CD4-positive, alpha-beta T cell (primary cell): ENCODE data around the gene PAMR1. TPM values are rescaled to one million over a fixed set of nuclear protein-coding genes. Genes with fewer than 3 reads are reported as not detected.

Experiments used
- ATAC-seq: fragments of 200-7000 bp; cut with Tn5 transposase; one replicate; pipeline ENCODE4 v1.10.0; 2022; ENCODE audit warnings: mild to moderate bottlenecking; ENCODE audit not compliant: poor library complexity
- CTCF ChIA-PET: fragments of 350-600 bp; sonication (Branson Sonifier 250); formaldehyde crosslinking; loops from one replicate; lab custom pipeline; 2021; ENCODE audit warnings: antibody characterized with exemption, inconsistent platforms; lab: Charles Lee
- POLR2A ChIA-PET: fragments of 350-600 bp; sonication (Branson Sonifier 250); formaldehyde crosslinking; loops from one replicate; lab custom pipeline; 2021; ENCODE audit warnings: antibody characterized with exemption, inconsistent platforms; lab: Charles Lee
- DNase-seq, 14 experiments: peaks; one replicate each; pipeline ENCODE4 v3.0.0-alpha.2; 2013 to 2020; ENCODE audit warnings: mixed read lengths in 2 of 14
- H3K27ac ChIP-seq, 2 donors: one replicate each; pipeline versions ENCODE4 v1.5.1 to v1.7.0; 2013; ENCODE audit warnings: low read length in 2 of 2, low read depth in 1 of 2, mild to moderate bottlenecking in 1 of 2
- H3K27me3 ChIP-seq, 2 experiments: 1 replicate in 1 of 2; 2 replicates in 1 of 2; pipeline versions ENCODE4 v1.6.1 to v1.7.0; 2013; ENCODE audit warnings: low read length in 2 of 2, control low read depth in 1 of 2, mild to moderate bottlenecking in 1 of 2, moderate library complexity in 1 of 2; ENCODE audit not compliant: insufficient read depth in 2 of 2, control insufficient read depth in 1 of 2
- H3K36me3 ChIP-seq: one replicate; pipeline ENCODE4 v1.6.1; 2013; ENCODE audit warnings: low read length, control low read depth; ENCODE audit not compliant: insufficient read depth
- H3K4me1 ChIP-seq: one replicate; pipeline ENCODE4 v1.6.1; 2013; ENCODE audit warnings: low read length, control low read depth; ENCODE audit not compliant: insufficient read depth
- H3K4me3 ChIP-seq: one replicate; pipeline ENCODE4 v1.5.1; 2013; ENCODE audit warnings: mild to moderate bottlenecking, low read length, moderate library complexity
- H3K9me3 ChIP-seq, 2 experiments: 1 replicate in 1 of 2; 2 replicates in 1 of 2; pipeline versions ENCODE4 v1.6.1 to v1.7.0; 2013; ENCODE audit warnings: low read length in 2 of 2, mild to moderate bottlenecking in 2 of 2, control low read depth in 1 of 2, moderate library complexity in 1 of 2; ENCODE audit not compliant: control insufficient read depth in 1 of 2, insufficient read depth in 1 of 2
- H3K27ac Mint-ChIP-seq: one replicate; pipeline ENCODE4 v1.8.0; 2020; ENCODE audit warnings: mixed read lengths
- H3K27me3 Mint-ChIP-seq: one replicate; pipeline ENCODE4 v1.8.0; 2021; ENCODE audit warnings: mixed read lengths
- H3K36me3 Mint-ChIP-seq: one replicate; pipeline ENCODE4 v1.8.0; 2021; ENCODE audit warnings: low read depth, mixed read lengths
- H3K4me1 Mint-ChIP-seq: one replicate; pipeline ENCODE4 v1.8.0; 2021; ENCODE audit warnings: low read depth, mixed read lengths
- H3K4me3 Mint-ChIP-seq: one replicate; pipeline ENCODE4 v1.8.0; 2020; ENCODE audit warnings: mild to moderate bottlenecking, mixed read lengths
- H3K9me3 Mint-ChIP-seq: one replicate; pipeline ENCODE4 v1.8.0; 2020; ENCODE audit warnings: mixed read lengths
- intact Hi-C, 2 experiments: fragments of 100-400 bp; cut with DNase I in 1 of 2; cut with micrococcal nuclease in 1 of 2; formaldehyde crosslinking; loops; one replicate each; pipeline versions ENCODE4 v1.15.1 to v1.9.0; 2023 to 2025; cut with DNase I, micrococcal nuclease
- total RNA-seq, 174 experiments: library from RNA in 2 of 174; stranded (reverse) in 2 of 174; gene quantifications; one replicate each; pipeline ENCODE4 v1.2.3 and lab custom pipeline; 2021 to 2026
- TF ChIP-seq, protein P1 (sequence below): fragments of 200-600 bp; IDR thresholded peaks from one replicate; pipeline ENCODE4 v1.8.0; 2022; ENCODE audit warnings: antibody characterized with exemption, mild to moderate bottlenecking

PAMR1 gene
- total RNA-seq, 2 experiments from 2014 or later = not detected

DNA sequence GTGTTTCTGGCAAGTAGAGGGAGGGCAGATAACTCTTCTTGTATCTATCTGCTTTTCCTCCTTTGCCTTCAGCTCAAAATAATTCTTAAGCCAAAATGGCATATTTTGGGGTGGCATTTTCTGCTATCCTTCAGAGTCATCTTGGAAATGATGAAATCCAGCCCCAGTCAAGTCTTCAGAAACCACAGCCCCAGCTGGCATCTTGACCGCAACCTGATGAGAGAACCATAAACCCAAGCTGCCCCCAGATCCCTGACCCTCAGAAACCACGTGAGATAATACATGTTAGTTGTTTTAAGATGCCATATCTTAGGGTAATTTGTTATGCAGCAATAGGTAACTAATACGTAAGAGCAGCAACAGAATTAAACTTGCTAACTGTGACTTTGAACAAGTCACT lies 15.1 kb upstream of the PAMR1 start:
- Mint-ChIP-seq H3K27me3 (peaks cover 25% of the 10 kb centered on the region), H3K36me3 (no peaks in the 10 kb centered on the region), H3K4me1 (no peaks in the 10 kb centered on the region), H3K4me3 (no peak overlapping the region), H3K9me3 (no peaks in the 10 kb centered on the region), H3K27ac (no peak overlapping the region)
- DNase-seq = no peak
- no peak for ATAC-seq
- Histone ChIP-seq H3K9me3 (no peaks in the 10 kb centered on the region), H3K4me3 (no peak overlapping the region), H3K27ac (no peak overlapping the region), H3K36me3 (no peaks in the 10 kb centered on the region), H3K4me1 (no peaks in the 10 kb centered on the region), H3K27me3 (peaks cover 0 to 2% of the 10 kb centered on the region in 2 experiments)
- POLR2A ChIA-PET = no interaction called here
- intact Hi-C loops = no loop called here
- TF ChIP-seq, protein P1, sequence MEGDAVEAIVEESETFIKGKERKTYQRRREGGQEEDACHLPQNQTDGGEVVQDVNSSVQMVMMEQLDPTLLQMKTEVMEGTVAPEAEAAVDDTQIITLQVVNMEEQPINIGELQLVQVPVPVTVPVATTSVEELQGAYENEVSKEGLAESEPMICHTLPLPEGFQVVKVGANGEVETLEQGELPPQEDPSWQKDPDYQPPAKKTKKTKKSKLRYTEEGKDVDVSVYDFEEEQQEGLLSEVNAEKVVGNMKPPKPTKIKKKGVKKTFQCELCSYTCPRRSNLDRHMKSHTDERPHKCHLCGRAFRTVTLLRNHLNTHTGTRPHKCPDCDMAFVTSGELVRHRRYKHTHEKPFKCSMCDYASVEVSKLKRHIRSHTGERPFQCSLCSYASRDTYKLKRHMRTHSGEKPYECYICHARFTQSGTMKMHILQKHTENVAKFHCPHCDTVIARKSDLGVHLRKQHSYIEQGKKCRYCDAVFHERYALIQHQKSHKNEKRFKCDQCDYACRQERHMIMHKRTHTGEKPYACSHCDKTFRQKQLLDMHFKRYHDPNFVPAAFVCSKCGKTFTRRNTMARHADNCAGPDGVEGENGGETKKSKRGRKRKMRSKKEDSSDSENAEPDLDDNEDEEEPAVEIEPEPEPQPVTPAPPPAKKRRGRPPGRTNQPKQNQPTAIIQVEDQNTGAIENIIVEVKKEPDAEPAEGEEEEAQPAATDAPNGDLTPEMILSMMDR = no peak
- CTCF ChIA-PET = no interaction called here

- POLR2A ChIA-PET = no interaction called here
- Mint-ChIP-seq H3K4me3 (no peak overlapping the region), H3K27me3 (peaks cover 25% of the 10 kb centered on the region), H3K4me1 (no peaks in the 10 kb centered on the region), H3K9me3 (no peaks in the 10 kb centered on the region), H3K36me3 (no peaks in the 10 kb centered on the region), H3K27ac (no peak overlapping the region)
- H3K36me3 ChIP-seq = no peaks in the 10 kb centered on the region
- CTCF ChIA-PET = no interaction called here
- DNase-seq (no peak), ATAC-seq (no peak)
- no peak overlapping the region for H3K4me3 ChIP-seq
- H3K27ac ChIP-seq = no peak overlapping the region
- peaks cover 0 to 6% of the 10 kb centered on the region in 2 experiments for H3K27me3 ChIP-seq
- H3K9me3 ChIP-seq = no peaks in the 10 kb centered on the region
- TF ChIP-seq, protein P1 = no peak
- intact Hi-C loops = no loop called here
- H3K4me1 ChIP-seq = no peaks in the 10 kb centered on the region
Observed at GRCh38 chr11:35539781-35540281, 14.4 kb upstream of the PAMR1 start.

GRCh38 chr11:35539256-35539655 lies 13.8 kb upstream of the PAMR1 start:
- Histone ChIP-seq H3K27me3 (peaks cover 0 to 6% of the 10 kb centered on the region in 2 experiments), H3K36me3 (no peaks in the 10 kb centered on the region), H3K27ac (no peak overlapping the region), H3K4me1 (no peaks in the 10 kb centered on the region), H3K4me3 (no peak overlapping the region), H3K9me3 (no peaks in the 10 kb centered on the region)
- H3K27me3 Mint-ChIP-seq = peaks cover 25% of the 10 kb centered on the region
- CTCF ChIA-PET = no interaction called here
- intact Hi-C loops = no loop called here
- H3K36me3 Mint-ChIP-seq = no peaks in the 10 kb centered on the region
- no peaks in the 10 kb centered on the region for H3K9me3 Mint-ChIP-seq
- POLR2A ChIA-PET = no interaction called here
- no peak overlapping the region for H3K27ac Mint-ChIP-seq
- DNase-seq = no peak
- H3K4me3 Mint-ChIP-seq = no peak overlapping the region
- TF ChIP-seq, protein P1 = no peak
- ATAC-seq = no peak
- no peaks in the 10 kb centered on the region for H3K4me1 Mint-ChIP-seq
